WI38 (cell line): Measurements from ENCODE around the gene LRP1-AS.

Source experiments
- H3K4me3 ChIP-seq: 2 replicates; pipeline ENCODE4 v1.5.1; 2011; ENCODE audit warnings: low read depth, mild to moderate bottlenecking, control low read depth, low read length
- TF ChIP-seq, protein P1 (sequence below): IDR thresholded peaks from 2 replicates; pipeline ENCODE4 v1.5.1; 2012; ENCODE audit warnings: low read depth, mild to moderate bottlenecking, control low read depth, low read length

The LRP1-AS gene

DNA sequence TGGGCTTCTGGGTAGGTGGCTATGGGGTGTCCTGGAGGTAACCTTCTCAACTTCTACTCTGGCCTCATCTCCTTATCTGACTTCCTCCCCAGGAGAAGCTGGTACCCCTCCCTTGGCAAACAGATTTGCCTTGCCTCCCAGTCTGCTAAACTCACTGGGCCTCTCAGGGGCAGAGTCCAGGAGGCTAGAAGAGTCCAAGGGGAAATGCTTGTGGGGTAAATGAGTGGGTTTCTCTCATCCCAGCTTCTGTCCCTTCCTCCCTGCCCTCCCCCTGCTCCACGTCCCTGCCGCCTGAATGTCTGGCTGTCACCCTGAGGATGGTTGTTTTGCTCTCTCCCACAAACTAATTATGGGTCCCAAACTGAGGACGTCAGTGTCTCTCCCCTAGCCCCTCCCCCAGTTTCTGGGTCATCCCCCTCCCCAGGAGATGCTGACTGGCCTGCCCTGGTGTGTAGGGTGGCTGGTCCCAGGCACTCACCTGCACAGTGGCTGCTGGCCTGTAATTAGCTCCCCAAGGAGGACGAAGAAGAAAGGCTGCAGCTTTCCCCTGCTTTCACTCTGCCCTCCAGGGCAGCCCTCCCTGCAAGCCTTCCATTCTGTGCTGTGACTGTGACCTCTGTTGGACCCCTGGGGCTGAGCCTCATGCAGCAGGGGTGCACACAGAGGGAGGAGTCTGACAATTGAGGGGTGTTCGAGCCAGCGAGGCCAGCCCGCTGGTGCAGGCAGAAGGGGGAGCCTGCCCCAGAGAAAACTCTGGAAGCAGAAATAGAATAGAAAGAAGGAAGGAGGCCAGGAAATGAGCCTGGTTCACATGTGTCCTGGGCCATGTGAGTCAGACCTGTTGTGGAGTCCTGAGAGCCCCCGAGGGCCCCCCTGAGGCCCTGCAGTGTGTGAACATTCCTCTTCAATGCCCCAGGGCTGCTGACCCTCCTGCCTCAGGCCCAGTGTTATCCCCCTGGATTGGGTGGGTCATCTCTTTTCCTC lies at the start of gene LRP1-AS:
Gene LRP1-AS, minus strand, starts transcription at position 659 of the 984 bp plus-strand sequence.
- H3K4me3 ChIP-seq = no peak within 1 kb of the TSS
- TF ChIP-seq, protein P1, sequence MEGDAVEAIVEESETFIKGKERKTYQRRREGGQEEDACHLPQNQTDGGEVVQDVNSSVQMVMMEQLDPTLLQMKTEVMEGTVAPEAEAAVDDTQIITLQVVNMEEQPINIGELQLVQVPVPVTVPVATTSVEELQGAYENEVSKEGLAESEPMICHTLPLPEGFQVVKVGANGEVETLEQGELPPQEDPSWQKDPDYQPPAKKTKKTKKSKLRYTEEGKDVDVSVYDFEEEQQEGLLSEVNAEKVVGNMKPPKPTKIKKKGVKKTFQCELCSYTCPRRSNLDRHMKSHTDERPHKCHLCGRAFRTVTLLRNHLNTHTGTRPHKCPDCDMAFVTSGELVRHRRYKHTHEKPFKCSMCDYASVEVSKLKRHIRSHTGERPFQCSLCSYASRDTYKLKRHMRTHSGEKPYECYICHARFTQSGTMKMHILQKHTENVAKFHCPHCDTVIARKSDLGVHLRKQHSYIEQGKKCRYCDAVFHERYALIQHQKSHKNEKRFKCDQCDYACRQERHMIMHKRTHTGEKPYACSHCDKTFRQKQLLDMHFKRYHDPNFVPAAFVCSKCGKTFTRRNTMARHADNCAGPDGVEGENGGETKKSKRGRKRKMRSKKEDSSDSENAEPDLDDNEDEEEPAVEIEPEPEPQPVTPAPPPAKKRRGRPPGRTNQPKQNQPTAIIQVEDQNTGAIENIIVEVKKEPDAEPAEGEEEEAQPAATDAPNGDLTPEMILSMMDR = no peak

DNA sequence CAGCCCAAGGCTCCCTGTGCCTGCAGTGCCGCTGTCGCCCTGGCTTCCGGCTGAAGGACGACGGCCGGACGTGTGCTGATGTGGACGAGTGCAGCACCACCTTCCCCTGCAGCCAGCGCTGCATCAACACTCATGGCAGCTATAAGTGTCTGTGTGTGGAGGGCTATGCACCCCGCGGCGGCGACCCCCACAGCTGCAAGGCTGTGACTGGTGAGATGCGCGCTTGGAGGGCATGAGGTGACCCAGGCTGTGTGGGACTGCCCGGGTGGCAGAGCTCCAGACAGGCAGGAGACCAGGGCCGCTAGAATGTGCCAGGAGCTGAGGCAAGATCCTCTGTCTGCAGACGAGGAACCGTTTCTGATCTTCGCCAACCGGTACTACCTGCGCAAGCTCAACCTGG lies 49.5 kb upstream of the LRP1-AS start:
- H3K4me3 ChIP-seq = no peak overlapping the region
- TF ChIP-seq, protein P1 = no peak

DNA sequence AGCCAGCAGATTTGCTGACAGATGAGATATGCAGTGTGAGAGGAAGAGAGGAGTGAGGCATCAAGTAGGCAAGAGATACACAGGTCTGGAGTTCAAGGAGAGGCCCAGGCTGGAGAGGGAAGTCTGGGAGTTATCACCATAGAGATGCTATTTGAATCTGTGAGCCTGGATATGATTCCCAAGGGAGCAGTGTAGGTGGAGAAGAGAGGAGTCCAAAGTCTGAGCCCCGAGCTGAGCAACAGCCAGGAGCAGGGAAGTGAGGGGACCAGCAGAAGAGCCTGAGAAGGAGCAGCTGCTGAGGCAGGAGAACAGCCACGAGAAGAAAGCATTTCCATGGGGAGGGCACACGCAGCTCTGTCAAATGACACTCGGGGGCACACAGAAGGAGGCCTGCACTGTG lies 49.0 kb upstream of the LRP1-AS start:
- TF ChIP-seq, protein P1 = no peak
- no peak overlapping the region for H3K4me3 ChIP-seq

DNA sequence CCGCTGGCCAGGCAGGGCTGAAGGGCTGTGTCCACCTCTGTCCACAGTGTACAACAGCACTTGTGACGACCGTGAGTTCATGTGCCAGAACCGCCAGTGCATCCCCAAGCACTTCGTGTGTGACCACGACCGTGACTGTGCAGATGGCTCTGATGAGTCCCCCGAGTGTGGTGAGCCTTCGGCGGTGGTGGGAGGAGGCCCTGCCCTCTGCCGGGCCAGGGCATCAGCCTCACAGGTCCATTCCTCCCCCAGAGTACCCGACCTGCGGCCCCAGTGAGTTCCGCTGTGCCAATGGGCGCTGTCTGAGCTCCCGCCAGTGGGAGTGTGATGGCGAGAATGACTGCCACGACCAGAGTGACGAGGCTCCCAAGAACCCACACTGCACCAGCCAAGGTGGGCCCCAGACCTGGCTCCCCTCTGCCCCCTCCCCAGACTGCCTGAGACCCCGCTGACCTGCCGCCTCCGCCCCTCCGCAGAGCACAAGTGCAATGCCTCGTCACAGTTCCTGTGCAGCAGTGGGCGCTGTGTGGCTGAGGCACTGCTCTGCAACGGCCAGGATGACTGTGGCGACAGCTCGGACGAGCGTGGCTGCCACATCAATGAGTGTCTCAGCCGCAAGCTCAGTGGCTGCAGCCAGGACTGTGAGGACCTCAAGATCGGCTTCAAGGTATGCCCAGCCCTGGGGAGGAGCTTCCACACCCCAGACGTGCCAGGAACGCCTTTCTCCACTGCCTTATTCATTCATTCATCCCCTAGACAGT lies 48.4 kb upstream of the LRP1-AS start:
- no peak overlapping the region for H3K4me3 ChIP-seq
- TF ChIP-seq, protein P1 = no peak

DNA sequence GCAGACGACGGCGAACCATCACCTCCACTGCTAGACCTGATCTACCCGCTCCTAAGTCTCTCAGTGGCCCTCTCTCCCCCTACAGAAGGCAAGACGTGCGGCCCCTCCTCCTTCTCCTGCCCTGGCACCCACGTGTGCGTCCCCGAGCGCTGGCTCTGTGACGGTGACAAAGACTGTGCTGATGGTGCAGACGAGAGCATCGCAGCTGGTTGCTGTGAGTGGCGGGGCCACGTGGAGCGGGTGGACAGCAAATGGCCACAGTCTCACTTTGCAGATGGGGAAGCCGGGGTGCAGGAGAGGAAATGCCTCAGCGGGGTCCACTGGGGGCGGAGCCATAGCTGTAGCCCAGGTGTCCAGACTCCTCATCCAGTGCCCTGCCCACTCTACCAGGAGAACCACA lies 47.8 kb upstream of the LRP1-AS start:
- H3K4me3 ChIP-seq = no peak overlapping the region
- TF ChIP-seq, protein P1 = no peak

DNA sequence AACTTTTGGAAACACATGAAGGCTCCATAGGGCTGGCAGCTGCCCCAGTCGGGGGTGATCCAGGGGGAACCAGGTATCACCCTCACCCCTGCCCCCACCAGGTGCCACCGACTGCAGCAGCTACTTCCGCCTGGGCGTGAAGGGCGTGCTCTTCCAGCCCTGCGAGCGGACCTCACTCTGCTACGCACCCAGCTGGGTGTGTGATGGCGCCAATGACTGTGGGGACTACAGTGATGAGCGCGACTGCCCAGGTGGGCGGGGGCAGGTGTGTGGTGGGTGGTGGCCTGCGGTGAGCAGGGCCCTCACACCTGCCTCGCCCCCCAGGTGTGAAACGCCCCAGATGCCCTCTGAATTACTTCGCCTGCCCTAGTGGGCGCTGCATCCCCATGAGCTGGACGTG lies 46.8 kb upstream of the LRP1-AS start:
- no peak overlapping the region for H3K4me3 ChIP-seq
- TF ChIP-seq, protein P1 = no peak
